Activated CD8-positive, alpha-beta T cell treated with anti-CD3 and anti-CD28 coated beads for 36 hours (primary cell): Measurements from ENCODE around the gene RPUSD1. TPM values are rescaled to one million over a fixed set of nuclear protein-coding genes. Genes with fewer than 3 reads are reported as not detected.

ENCODE experiments used
- ATAC-seq: fragments of 200-7000 bp; cut with Tn5 transposase; one replicate; pipeline ENCODE4 v1.10.0; 2021; ENCODE audit warnings: mild to moderate bottlenecking, moderate library complexity
- CTCF ChIA-PET: fragments of 350-600 bp; sonication (Branson Sonifier 250); formaldehyde crosslinking; loops from one replicate; lab custom pipeline; 2021; ENCODE audit warnings: antibody characterized with exemption; lab: Charles Lee
- POLR2A ChIA-PET: fragments of 350-600 bp; sonication (Branson Sonifier 250); formaldehyde crosslinking; loops from one replicate; lab custom pipeline; 2021; ENCODE audit warnings: antibody characterized with exemption; lab: Charles Lee
- DNase-seq: peaks from one replicate; pipeline ENCODE4 v3.0.0-alpha.2; 2020
- H3K27ac Mint-ChIP-seq: one replicate; pipeline ENCODE4 v1.8.0; 2021; ENCODE audit warnings: mild to moderate bottlenecking, mixed read lengths
- H3K27me3 Mint-ChIP-seq: one replicate; pipeline ENCODE4 v1.8.0; 2021; ENCODE audit warnings: mixed read lengths
- H3K36me3 Mint-ChIP-seq: one replicate; pipeline ENCODE4 v1.8.0; 2021; ENCODE audit warnings: low read depth, mixed read lengths
- H3K4me1 Mint-ChIP-seq: one replicate; pipeline ENCODE4 v1.8.0; 2021; ENCODE audit warnings: low read depth, mixed read lengths
- H3K4me3 Mint-ChIP-seq: one replicate; pipeline ENCODE4 v1.8.0; 2021; ENCODE audit warnings: mild to moderate bottlenecking, moderate library complexity, mixed read lengths
- H3K9me3 Mint-ChIP-seq: one replicate; pipeline ENCODE4 v1.8.0; 2021; ENCODE audit warnings: mixed read lengths
- CTCF ChIP-seq: fragments of 200-600 bp; IDR thresholded peaks from one replicate; pipeline ENCODE4 v1.8.0; 2022; ENCODE audit warnings: antibody characterized with exemption, mild to moderate bottlenecking
- intact Hi-C: fragments of 100-400 bp; cut with micrococcal nuclease; formaldehyde crosslinking; loops from one replicate; pipeline ENCODE4 v1.10.0; 2022
- total RNA-seq, 2 experiments: library from RNA; stranded (reverse); gene quantifications; one replicate each; pipeline ENCODE4 v1.2.3, GENCODE V29; 2021

RPUSD1 gene
- total RNA-seq, 2 experiments from 2014 or later, result 17.1 to 18.1 TPM

- H3K9me3 Mint-ChIP-seq, result no peaks in the 10 kb centered on the region
- DNase-seq, result no peak
- ChIA-PET POLR2A (interaction anchor here (0.8 to 1.1 kb wide), 6 partner anchors 14 to 94 kb away, joined by 3 to 5 read pairs (median 3); no protein-coding TSS in a partner anchor), CTCF (interaction anchor here (0.6 to 7.7 kb wide), 5 partner anchors 49 to 76 kb away, joined by 3 to 149 read pairs (median 5); partner anchors contain the start of genes CIAO3 and METRN)
- peaks cover 9% of the 10 kb centered on the region for H3K4me1 Mint-ChIP-seq
- H3K27me3 Mint-ChIP-seq, result no peaks in the 10 kb centered on the region
- no peak for ATAC-seq
- TF ChIP-seq CTCF, result no peak
- peak overlapping the region; percentile 78 for H3K4me3 Mint-ChIP-seq
- intact Hi-C loops, result no loop called here
- H3K36me3 Mint-ChIP-seq, result peaks cover 19% of the 10 kb centered on the region
- H3K27ac Mint-ChIP-seq, result no peak overlapping the region
Measured at GRCh38 chr16:789191-789850, 1.1 kb upstream of the RPUSD1 start.

GRCh38 chr16:788399-789126 lies 382 bp upstream of the RPUSD1 start, which contains the start of gene CHTF18:
Gene CHTF18, plus strand, starts transcription at chr16:788620. Its CDS starts 65 bp downstream, at chr16:788685.
- POLR2A ChIA-PET, result interaction anchor here (0.8 to 1.0 kb wide), 4 partner anchors 18 to 87 kb away, joined by 3 to 5 read pairs (median 3); no protein-coding TSS in a partner anchor
- ATAC-seq (peak; percentile 97), DNase-seq (peak; percentile 92)
- H3K27me3 Mint-ChIP-seq, result no peaks in the 10 kb centered on the region
- CTCF ChIA-PET, result interaction anchor here (0.6 to 7.7 kb wide), 6 partner anchors 18 to 75 kb away, joined by 3 to 149 read pairs (median 4); partner anchors contain the start of genes CIAO3 and METRN
- H3K4me1 Mint-ChIP-seq, result peaks cover 9% of the 10 kb centered on the region
- TF ChIP-seq CTCF, result no peak
- intact Hi-C loops, result no loop called here
- peaks cover 19% of the 10 kb centered on the region for H3K36me3 Mint-ChIP-seq
- H3K9me3 Mint-ChIP-seq, result no peaks in the 10 kb centered on the region
- H3K4me3 Mint-ChIP-seq, result peak within 1 kb of the TSS; percentile 87
- H3K27ac Mint-ChIP-seq, result peak within 1 kb of the TSS; percentile 78

- Mint-ChIP-seq H3K4me1 (peaks cover 9% of the 10 kb centered on the region), H3K36me3 (peaks cover 19% of the 10 kb centered on the region), H3K9me3 (no peaks in the 10 kb centered on the region), H3K4me3 (peak overlapping the region; percentile 87), H3K27me3 (no peaks in the 10 kb centered on the region), H3K27ac (peak overlapping the region; percentile 78)
- CTCF ChIA-PET, result interaction anchor here (7.7 kb wide), 1 partner anchor 74 kb away, joined by 149 read pairs; the partner anchor contains the start of gene METRN
- ATAC-seq, result no peak
- intact Hi-C loops, result no loop called here
- DNase-seq, result no peak
- POLR2A ChIA-PET, result interaction anchor here (0.6 to 1.4 kb wide), 7 partner anchors 11 to 99 kb away, joined by 3 to 5 read pairs (median 3); partner anchors contain the start of gene ANTKMT
- TF ChIP-seq CTCF, result no peak
Measured at GRCh38 chr16:787321-787966, 737 bp downstream of the RPUSD1 start.

DNA sequence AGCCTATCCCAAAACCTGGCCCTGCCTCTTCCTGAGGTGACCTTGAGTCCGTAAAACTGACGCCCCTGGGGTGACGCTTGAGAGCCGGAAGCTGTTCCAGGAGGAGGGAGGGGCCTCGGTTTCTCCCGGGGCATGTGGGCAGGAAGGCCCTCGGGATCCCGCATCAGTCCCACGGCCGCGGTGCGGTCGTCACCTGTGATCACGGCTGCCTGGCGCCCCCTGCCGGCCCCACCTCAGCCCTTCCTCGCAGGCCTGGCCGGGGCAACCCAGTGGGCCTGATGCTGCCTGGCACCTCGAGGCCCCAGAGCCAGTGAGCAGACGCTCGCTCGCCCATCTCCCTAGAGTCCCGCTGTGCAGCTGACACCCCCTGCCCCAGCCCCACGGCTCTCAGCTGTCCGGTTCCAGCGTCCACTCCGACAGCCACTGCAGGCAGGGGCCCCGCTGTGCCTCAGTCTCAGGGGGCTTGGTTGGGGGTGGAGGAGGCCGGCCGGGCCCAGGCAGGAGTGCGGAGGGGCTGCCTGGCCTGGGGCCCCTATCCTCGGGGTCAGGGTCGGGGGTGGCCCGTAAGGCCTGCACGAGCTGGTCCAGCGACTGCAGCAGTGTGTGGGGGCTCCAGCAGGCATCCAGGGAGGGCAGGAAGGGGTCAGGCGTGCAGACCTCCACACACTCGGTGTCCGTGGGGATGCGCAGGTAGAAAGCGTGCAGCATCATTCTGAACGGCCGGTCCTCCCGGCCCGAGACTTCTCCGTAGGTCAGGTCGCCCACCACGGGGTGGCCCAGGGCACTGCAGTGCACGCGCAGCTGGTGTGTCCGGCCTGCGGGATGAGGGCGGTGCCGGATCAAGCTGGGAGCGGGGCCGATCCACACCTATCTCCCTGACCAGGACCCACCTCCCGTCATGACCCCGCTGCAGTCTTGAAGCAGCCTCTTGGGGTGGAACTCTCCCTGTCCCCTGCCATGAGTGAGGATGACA lies 2.3 kb downstream of the RPUSD1 start:
- peak overlapping the region; percentile 48 for H3K4me3 Mint-ChIP-seq

More for the DNA sequence above, 2.3 kb downstream of the RPUSD1 start:
- no peaks in the 10 kb centered on the region for H3K27me3 Mint-ChIP-seq
- TF ChIP-seq CTCF, result peak; percentile 87
- intact Hi-C loops, result loop anchor here (2.0 kb wide), 1 partner anchor 73 kb away; no protein-coding TSS in a partner anchor
- peaks cover 9% of the 10 kb centered on the region for H3K36me3 Mint-ChIP-seq
- CTCF ChIA-PET, result interaction anchor here (0.7 to 7.7 kb wide), 23 partner anchors 9 to 270 kb away, joined by 3 to 149 read pairs (median 4); partner anchors contain the start of genes CCDC78, CIAO3 and METRN
- peak; percentile 86 for DNase-seq
- POLR2A ChIA-PET, result interaction anchor here (0.9 to 2.0 kb wide), 6 partner anchors 18 to 70 kb away, joined by 3 to 7 read pairs (median 4); no protein-coding TSS in a partner anchor
- H3K27ac Mint-ChIP-seq, result no peak overlapping the region
- H3K4me1 Mint-ChIP-seq, result peaks cover 5% of the 10 kb centered on the region
- no peak for ATAC-seq
- H3K9me3 Mint-ChIP-seq, result no peaks in the 10 kb centered on the region
